GM04504 (cell line): ENCODE data around the gene CFAP251.

ENCODE experiments used
- DNase-seq: peaks from one replicate; pipeline ENCODE4 v3.0.0-alpha.2; 2012; ENCODE audit warnings: low read depth

Gene CFAP251

DNA sequence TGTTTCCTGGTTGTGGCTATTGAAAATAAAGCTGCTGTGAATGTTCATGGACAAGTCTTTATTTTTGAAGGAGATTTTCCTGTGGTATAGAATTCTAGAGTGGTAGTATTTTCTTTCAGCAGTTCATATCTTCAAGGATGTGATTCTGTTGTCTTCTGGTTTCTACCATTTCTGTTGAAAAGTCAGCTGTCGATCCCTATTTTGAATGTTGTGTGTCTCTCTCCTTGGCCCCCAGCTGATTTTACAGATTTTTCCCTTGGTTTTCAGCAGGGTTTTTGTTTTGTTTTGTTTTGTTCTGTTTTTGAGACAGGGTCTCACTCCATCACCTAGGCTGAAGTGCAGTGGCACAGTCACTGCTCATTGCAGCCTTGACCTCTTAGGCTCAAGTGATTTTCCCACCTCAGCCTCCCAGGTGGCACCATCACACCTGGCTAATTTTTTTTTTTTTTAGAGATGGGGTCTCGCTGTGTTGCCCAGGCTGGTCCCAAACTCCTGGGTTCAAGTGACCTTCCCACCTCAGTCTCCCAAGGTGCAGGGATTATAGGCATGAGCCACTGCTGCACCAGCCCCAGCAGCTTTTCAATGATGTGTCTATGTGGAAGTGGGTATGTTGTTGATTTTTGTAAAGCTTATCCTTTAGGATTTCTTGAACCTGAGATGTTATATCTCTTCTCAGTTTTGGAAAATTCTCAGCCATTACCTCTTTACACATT lies 28.1 kb downstream of the CFAP251 start:
- DNase-seq = no peak

DNA sequence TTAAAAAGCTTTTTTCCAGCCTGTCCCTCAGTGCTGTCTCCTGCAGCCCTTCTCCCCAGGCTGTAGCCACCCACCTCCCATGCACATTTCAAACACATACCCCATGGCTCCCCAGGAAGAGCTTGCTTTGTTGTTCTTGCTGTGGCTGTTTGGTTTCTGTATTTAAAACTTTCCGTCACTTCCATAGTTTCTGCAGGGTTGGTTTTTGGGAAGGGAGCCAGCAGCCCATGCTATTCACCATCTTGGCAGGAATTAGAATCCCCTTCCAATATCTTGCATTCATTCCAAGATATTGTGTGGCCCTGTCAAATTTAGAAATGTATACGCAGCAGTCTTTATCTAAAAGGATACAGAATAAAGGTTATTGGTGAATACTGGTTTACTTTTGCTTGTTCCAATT lies 29.6 kb downstream of the CFAP251 start:
- no peak for DNase-seq

DNA sequence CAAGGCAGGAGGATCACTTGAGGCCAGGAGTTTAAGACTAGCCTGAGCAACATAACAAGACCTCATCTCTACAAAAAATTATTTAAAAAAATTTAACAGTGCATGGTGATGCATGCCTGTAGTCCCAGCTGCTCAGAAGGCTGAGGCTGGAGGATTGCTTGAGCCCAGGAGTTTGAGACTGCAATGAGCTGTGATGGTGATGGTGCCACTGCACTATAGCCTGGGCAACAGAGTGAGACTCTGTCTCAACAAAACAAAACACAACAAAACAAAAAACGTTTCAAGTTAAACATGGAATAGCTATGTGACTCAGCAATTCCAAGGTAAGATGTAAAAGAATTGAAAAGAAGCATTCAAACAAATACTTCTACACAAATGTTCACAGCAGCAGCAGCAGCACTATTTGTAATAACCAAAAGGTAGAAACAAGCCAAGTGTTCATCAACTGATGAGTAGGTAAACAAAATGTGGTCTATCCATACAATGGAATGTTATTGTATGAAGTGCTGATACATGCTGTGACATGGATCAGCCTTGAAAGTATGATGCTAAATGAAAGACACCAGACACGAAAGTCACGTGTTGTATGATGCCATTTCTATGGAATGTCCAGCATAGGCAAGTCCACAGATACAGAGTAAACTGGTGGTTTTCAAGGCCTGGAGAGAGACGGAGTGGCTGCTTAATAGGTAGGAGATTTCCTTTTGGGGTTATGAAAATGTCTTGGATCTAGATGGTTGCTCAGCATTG lies 31.4 kb downstream of the CFAP251 start:
- DNase-seq = no peak

DNA sequence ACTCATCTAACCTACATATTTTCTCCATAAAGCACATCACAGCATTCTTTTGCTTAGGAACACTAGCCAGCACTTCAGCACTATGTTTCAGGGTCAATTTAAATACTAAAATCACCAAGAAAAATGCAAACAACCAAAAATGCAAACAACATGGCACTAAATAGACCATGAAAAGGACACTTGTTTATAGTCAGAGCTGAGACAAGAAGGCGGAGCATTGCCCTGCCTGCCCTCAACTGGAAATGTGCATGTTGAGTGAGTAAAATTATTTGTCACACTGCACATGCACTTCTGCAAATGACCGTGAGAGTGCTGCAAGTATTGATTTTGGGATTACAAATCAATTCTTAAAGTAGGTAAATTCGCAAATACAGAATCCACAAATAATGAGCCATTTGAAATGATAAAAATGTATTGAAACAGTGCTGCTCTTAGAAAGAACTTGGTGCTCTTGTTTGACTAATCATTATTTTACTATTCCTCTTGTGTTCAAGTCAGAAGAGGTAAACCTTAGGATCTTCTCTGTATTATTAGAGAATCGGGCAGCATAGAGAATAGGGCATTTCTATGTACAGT lies 34.8 kb downstream of the CFAP251 start:
- DNase-seq = no peak

DNA sequence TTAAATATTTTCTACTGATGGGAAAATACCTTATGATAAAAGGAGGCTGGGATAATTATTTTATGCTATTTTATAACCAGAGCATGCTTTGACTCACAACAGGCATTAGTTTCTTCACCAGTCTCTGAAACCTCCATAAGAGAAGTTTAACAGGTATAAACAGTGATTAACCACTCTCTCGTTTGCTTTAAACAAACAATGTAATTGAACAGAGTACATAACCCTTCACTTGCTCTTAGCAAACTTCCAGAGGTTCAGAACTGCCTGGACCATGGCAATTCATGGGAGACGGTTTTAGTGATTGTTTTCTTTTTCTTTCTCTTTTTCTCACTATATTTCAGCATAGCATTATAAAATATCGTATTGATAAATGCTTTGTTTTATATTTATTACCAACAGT lies 35.3 kb downstream of the CFAP251 start:
- DNase-seq = no peak

DNA sequence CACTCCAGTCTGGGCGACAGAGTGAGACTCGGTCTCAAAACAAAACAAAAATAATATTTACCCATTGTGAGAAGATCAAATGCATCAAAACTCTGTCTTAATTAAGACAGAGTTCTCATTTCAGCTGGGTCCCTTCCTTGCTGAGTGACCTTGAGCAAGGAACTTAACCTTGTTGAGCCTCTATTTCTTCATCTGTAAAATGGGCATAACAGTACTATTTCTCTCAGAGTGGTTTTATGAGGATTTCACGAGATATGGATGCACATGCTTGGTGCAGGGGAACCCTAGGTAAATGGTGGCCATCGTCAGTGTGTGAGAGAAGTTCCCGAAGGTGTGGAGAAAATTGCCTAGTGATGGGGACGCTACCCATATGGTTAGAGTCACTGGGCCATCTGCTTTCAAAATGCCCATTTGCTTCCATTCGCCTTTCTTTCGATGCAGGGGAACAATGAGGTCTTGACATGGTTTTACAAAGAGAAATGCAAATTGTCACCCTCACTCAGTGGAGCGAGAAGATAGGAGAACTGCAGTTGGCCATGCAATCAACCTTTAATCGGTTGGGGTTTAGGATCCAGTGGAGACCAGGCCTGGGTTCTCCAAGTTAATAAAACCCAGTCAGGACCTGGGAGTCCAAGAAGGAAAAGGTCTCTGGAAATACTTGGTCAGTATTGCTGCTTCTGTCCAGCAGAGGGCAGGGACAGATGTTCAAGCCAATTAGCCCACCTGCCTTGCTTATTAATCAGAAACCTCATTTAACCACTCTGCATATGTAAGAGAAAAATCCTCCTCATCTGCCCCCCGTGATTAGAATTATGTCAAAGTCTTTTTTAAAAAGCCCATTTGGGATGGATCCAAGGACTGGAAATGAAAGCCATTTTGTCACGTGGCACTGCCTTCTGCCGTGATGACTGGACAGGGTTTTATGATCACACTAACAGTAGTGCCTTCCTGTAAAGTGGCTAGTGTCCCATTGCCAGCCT lies 37.2 kb downstream of the CFAP251 start:
- DNase-seq = no peak

DNA sequence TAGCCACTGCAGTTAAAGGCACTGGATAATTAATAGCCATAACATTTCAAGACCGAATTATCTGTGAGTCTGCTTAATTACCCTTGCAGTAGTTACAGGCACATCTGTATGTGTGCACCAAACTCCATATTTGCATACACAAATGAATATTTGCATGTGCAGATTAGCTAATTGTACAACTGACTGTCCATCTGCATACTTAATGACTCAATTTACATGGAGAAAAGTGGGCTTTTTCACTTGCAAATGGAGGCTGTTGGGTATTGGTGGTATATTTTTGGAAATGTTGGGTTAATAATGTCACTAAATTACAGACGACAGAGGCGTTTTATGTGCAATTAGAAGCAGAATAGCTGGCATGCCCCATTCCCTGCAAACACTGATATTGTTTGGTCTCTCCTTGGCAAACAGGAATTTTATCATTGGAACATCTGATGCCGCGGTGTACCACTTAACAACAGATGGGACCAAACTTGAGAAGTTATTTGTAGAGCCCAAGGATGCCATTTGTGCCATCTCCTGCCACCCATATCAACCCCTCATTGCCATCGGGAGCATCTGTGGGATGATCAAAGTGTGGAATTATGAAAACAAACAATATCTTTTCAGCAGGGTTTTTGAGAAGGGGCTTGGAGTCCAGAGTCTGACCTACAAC lies 39.6 kb downstream of the CFAP251 start:
- no peak for DNase-seq

DNA sequence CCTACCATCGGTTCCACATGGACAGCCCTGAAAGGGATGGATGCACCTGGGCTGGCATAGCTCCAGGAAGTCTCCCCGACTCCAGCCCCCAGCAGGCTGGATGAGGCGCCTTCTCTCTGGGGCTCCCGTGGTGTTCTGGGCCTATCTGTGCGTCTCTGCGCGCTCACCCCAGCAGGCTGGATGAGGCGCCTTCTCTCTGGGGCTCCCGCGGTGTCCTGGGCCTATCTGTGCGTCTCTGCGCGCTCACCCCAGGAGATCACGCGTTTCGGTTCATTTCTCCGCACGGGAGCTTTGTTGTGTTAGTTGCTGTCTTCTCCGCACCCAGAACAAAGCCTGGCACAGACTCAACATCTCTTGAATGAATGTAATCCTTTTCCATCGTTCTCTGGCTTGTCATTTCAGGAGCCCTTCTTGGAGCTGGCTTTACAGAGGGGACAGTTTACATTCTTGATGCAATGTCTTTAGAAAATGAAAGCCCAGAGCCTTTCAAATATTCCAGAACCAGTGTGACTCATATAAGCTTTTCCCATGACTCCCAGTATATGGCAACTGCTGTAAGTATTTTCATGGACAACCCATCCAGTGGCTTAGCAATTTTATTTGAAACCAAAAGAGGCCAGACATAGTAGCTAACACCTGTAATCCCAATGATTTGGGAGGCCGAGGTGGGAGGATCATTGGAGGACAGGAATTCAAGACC lies 40.3 kb downstream of the CFAP251 start:
- DNase-seq = no peak

DNA sequence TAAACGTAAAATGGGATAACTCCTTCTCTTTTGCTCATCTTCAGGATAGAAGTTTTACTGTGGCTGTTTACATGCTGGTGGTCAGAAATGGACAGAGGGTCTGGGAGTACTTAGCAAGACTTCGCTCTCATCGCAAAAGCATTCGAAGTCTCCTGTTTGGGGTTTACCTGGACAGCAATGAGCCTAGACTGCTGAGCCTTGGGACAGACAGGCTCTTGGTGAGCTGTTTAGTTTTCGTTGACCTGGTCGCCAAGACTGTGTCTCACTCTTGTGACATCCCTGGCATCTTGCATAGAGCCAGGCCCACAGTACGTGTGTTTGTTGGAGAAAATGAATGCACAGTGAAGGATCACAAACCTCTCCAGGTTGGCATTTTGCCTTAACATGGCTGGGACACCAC lies 42.1 kb downstream of the CFAP251 start:
- no peak for DNase-seq

DNA sequence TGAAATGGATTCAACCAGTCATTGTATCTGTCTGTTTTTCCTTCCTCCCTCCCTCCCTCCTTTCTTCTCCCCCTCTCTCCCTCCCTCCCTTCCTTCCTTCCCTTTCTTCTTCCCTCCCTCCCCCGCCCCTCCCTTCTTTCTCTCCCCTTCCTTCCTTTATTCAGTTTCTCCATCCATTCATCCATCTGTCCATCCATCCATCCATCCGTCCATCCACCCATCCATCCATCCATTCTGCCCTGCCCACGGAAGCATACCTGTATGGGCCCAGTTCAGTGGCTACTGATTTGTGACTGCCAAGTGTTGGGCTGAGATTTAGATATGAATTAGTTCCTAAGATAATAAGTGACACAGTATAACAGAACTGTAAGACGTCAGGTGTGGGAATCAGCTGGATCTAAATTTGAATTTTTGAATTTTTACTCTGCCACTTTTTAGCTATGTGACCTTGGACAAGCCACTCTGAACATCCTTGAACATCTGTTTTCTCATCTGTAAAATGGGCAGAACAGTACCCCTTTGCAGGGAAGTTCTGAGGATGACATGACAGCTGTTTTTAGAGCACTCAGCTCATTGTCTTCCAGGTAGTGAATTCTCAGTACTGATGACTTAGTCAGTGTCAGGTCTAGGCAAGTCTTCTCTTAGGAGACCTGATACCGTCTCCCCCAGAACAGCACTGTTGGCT lies 42.9 kb downstream of the CFAP251 start:
- DNase-seq = no peak

DNA sequence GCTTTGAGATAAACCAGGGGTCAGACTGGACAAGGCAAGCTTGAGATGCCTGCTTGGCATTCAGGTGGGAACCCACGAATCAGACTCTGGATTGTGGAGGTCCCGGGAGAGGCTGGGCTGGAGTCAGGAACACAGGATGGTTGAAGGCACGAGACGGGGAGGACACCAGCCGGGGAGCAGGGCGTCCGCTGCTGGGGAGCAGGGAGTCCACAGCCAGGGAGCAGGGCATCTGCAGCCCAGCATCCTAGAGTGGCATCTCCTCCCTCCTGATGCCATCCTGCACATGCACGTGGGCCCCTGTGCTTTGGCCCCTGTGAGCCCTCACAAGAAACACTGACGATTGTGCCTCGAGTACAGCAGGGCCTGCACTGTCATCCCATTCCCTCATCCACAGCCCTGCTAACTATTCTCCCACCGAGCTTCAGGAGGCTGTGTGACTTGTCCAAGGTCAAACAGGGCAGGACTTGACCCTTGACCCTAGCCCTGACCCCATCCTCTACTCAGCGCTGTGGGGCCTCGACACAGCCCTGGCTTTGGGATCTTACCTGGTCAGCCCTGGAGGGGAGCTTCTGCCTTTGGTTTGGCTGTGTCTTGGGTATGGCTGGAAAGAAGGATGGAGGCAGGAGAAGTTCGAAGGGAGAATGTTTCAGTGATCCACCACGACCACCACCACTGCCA lies 45.1 kb downstream of the CFAP251 start:
- DNase-seq = no peak

DNA sequence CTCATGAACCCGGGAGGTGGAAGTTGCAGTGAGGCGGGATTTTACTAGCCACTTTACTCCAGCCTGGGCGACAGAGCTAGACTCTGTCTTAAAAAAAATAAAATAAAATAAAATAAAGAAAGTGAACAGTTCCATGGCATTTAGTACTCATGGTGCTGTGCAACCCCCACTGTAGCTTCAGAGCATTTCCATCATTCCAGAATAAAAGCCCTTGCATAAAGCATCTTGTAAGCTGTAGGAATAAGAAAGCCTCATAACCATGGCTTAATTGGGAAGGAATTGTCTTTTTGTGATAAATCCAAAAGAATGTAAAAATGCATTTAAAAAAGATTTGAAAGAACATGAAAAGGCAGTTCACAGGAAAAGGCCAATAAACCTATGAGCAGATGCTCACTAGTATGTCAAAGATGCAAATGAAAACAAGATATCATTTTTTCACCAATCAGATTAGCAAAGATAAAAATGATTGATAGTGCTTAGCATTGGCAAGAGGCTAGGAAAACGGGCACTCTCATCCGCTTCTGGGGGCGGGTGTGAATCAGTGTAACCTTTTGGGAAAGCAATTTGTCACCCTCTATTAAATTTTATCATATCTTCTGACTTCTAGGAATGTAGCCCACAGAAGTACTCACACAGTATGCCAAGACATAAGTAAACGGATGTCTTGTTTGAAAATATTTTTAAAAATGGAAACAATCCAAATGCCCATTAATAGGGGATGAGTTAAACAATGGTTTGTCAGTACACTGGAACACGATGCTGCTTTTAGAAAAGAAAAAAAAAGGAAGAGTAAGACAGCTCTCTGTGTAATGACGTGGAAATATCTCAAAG lies 46.6 kb downstream of the CFAP251 start:
- peak; percentile 71 for DNase-seq

DNA sequence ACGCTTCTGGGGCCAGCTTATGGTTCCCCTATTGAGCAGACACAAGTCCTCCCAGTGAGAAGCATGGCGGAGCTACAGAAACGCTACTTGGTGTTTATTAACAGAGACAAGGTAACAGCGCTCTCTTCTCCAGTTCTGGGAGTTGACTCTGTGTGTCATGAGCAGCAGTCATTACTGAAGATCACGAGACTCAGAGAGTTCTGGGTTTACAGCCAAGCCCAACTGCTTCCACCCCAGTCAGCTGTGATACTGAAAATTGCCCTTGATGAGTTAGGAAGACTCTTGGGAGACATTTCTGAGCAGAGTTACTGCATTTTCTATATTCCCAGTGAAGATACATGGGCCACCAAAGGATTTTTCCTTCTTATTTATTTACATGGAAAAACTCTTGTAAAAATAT lies 48.6 kb downstream of the CFAP251 start:
- DNase-seq = no peak

DNA sequence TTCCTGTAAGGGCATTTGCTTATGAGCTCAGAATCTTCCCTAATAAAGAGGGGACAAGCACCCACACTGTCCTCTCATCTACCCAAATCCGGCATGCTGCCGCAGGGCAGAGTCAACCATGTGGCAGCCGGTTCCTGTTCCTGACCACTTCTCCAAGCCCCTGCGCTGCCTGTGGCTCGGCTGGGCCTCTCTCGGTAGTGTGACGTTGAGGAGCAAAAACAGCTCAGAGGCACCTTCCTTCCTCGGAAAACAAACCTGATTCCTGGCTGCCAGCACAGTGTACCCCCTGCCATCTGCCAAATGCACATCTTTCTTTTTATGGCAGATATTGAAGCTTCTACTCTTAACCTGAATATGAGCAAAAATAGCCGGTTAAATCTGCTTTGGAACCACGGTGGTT lies 50.5 kb downstream of the CFAP251 start:
- DNase-seq = no peak

DNA sequence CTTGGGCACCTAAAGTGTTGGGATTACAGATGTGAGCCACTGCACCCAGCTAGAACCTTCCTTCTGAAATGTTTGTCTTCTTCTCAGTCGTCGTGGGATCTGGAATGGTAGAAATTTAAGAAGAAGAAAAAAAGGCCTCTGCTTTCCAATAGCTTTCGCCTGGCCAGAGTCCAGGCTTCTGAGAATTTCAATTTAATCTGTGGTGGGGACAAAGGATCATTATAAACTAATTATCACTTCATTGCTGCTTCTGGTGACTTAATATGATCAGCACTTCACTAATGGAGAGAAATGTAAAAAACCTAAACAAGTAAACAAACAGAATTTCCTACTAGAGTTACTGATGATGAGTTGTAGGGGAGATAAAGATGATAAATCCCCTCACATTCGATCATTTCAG lies 51.3 kb downstream of the CFAP251 start:
- DNase-seq = no peak

DNA sequence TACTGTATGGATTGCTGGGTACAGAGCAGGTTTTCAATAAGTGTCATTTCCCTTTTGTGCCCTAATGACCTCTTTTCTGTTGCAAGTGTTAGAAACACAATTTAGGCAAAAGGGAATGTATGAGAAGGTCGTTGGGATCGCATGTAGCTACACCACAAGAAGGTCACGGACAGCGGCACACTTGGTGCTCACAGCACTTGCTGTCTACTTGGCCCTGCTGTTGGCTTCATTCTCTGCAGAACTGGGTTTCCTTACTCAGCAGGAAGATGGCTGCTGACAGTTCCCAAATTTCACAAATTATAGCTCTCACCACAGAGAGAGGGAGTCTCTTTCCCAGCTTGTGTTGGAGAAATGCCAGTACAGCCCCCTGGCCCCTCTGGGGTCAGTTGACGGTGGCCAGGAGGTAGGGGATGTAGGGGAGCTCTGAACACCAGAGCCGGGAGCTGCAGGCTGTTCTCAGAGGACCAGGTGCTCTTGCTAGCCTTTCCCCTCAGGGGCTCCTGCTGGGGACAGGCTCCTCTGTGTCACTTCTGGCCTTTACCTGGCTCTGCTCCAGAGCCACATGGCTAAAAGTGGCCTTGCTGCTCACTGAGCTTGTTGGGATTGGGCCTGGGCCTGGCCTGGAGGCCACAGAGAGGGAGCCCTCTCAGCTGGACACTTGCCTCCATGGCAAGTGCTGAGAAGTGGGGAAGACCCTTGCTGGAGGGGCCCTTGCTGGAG lies 52.3 kb downstream of the CFAP251 start:
- DNase-seq = no peak

DNA sequence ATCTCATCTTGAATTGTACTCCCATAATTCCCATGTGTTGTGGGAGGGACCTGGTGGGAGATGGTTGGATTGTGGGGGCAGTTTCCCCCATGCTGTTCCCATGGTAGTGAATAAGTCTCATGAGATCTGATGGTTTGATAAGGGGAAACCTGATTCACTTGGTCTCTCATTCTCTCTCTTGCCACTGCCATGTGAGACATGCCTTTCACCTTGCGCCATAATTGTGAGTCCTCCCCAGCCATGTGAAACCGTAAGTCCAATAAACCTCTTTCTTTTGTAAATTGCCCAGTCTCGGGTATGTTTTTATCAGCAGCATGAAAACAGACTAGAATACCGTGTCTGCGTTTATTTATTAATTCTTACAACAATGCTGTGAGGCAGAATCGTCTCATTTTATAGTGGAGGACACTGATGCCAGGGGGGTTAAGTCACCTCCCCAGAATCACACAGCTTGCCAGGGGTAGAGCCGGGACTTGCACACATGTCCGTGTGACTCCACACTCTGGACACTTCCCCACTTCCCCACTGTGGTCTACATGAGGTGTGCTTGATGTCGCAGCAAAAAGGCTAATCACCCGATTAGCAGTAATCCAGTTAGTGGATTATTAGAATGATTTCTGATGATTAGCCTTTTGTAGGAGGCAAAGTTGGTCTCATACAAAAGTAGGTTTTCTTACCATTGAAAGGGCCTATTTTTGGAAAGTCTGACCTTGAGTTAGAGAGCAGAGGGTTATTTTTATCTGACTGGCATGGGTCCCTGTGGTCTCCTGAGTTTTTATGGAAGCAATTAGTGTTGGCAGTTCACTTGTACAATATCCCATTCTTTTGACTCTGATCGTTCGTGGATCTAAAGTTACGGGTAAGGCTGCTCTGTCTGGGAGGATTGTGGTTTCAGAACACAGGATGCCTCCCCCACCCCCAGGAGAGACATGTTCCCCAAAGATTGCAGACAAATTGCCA lies 55.9 kb downstream of the CFAP251 start:
- no peak for DNase-seq
